ENCODE data around the gene CEP57L1.

The CEP57L1 gene

GRCh38 chr6:109050447-109051102, 44.7 kb upstream of the CEP57L1 start:
- Histone ChIP-seq H3K4me1 (ENCODE audit: control insufficient read depth, insufficient read depth, low read depth, low read length) (no peaks in the 10 kb centered on the region), H2AK5ac (ENCODE audit: low read length, severe bottlenecking) (no peak overlapping the region), H3K23ac (ENCODE audit: low read length in 2 of 2) (no peak overlapping the region), H3K9me3 (ENCODE audit: control insufficient read depth, low read length) (no peaks in the 10 kb centered on the region), H3K27ac (ENCODE audit: low read length, poor library complexity, severe bottlenecking) (no peak overlapping the region), H3K4ac (ENCODE audit: low read depth in 1 of 2, low read length in 2 of 2) (no peak overlapping the region), H3K36me3 (ENCODE audit: control insufficient read depth in 1 of 2, insufficient read depth in 2 of 2, low read depth in 1 of 2, low read length in 2 of 2) (peaks cover 0 to 5% of the 10 kb centered on the region in 2 experiments), H4K8ac (ENCODE audit: low read length) (no peak overlapping the region), H3K14ac (ENCODE audit: low read length in 2 of 2) (no peak overlapping the region), H4K91ac (ENCODE audit: low read length) (no peak overlapping the region), H2BK15ac (ENCODE audit: low read depth, poor library complexity, severe bottlenecking) (no peak overlapping the region), H3K9ac (ENCODE audit: low read length) (no peak overlapping the region), H2BK5ac (ENCODE audit: low read depth, low read length, poor library complexity, severe bottlenecking) (no peak overlapping the region), H2BK12ac (ENCODE audit: low read length in 2 of 2) (no peak overlapping the region), H2AFZ (ENCODE audit: low read depth, low read length) (no peak overlapping the region), H3K79me1 (replicated peaks; ENCODE audit: low read length, poor library complexity, severe bottlenecking) (peaks cover 16% of the 10 kb centered on the region), H3K27me3 (ENCODE audit: control insufficient read depth in 1 of 2, insufficient read depth in 1 of 2, low read length in 2 of 2) (no peaks in the 10 kb centered on the region), H3K18ac (ENCODE audit: low read depth in 1 of 2, low read length in 2 of 2) (no peak overlapping the region), H2BK120ac (ENCODE audit: low read depth, low read length) (no peak overlapping the region), H3K4me2 (ENCODE audit: low read length, poor library complexity, severe bottlenecking) (no peak overlapping the region), H3K4me3 (ENCODE audit: insufficient read depth in 1 of 2, low read depth in 1 of 2, low read length in 2 of 2) (no peak overlapping the region)
- 100% methylated on average over 1 of the region's 1 CpG for WGBS
- DNase-seq, result no peak

GRCh38 chr6:109051301-109052017, 43.8 kb upstream of the CEP57L1 start:
- Histone ChIP-seq H3K27me3 (ENCODE audit: control insufficient read depth in 1 of 2, insufficient read depth in 1 of 2, low read length in 2 of 2) (no peaks in the 10 kb centered on the region), H4K91ac (ENCODE audit: low read length) (no peak overlapping the region), H3K4ac (ENCODE audit: low read depth in 1 of 2, low read length in 2 of 2) (no peak overlapping the region), H3K4me3 (ENCODE audit: insufficient read depth in 1 of 2, low read depth in 1 of 2, low read length in 2 of 2) (no peak overlapping the region), H2AFZ (ENCODE audit: low read depth, low read length) (no peak overlapping the region), H3K4me1 (ENCODE audit: control insufficient read depth, insufficient read depth, low read depth, low read length) (peaks cover 2% of the 10 kb centered on the region), H2BK15ac (ENCODE audit: low read depth, poor library complexity, severe bottlenecking) (no peak overlapping the region), H3K79me1 (replicated peaks; ENCODE audit: low read length, poor library complexity, severe bottlenecking) (peaks cover 18% of the 10 kb centered on the region), H2BK5ac (ENCODE audit: low read depth, low read length, poor library complexity, severe bottlenecking) (no peak overlapping the region), H3K9me3 (ENCODE audit: control insufficient read depth, low read length) (no peaks in the 10 kb centered on the region), H3K18ac (ENCODE audit: low read depth in 1 of 2, low read length in 2 of 2) (no peak overlapping the region), H4K8ac (ENCODE audit: low read length) (no peak overlapping the region), H3K9ac (ENCODE audit: low read length) (no peak overlapping the region), H3K27ac (ENCODE audit: low read length, poor library complexity, severe bottlenecking) (no peak overlapping the region), H3K4me2 (ENCODE audit: low read length, poor library complexity, severe bottlenecking) (no peak overlapping the region), H2BK12ac (ENCODE audit: low read length in 2 of 2) (no peak overlapping the region), H3K36me3 (ENCODE audit: control insufficient read depth in 1 of 2, insufficient read depth in 2 of 2, low read depth in 1 of 2, low read length in 2 of 2) (peaks cover 0 to 5% of the 10 kb centered on the region in 2 experiments), H3K23ac (ENCODE audit: low read length in 2 of 2) (no peak overlapping the region), H3K14ac (ENCODE audit: low read length in 2 of 2) (no peak overlapping the region), H2AK5ac (ENCODE audit: low read length, severe bottlenecking) (no peak overlapping the region), H2BK120ac (ENCODE audit: low read depth, low read length) (no peak overlapping the region)
- WGBS, result 59% methylated on average over 1 of the region's 1 CpG
- no peak for DNase-seq

- Histone ChIP-seq H3K14ac (ENCODE audit: low read length in 2 of 2) (no peak overlapping the region), H3K23ac (ENCODE audit: low read length in 2 of 2) (no peak overlapping the region), H2BK15ac (ENCODE audit: low read depth, poor library complexity, severe bottlenecking) (no peak overlapping the region), H2BK5ac (ENCODE audit: low read depth, low read length, poor library complexity, severe bottlenecking) (no peak overlapping the region), H2BK120ac (ENCODE audit: low read depth, low read length) (no peak overlapping the region), H3K36me3 (ENCODE audit: control insufficient read depth in 1 of 2, insufficient read depth in 2 of 2, low read depth in 1 of 2, low read length in 2 of 2) (peaks cover 0 to 5% of the 10 kb centered on the region in 2 experiments), H3K4me3 (ENCODE audit: insufficient read depth in 1 of 2, low read depth in 1 of 2, low read length in 2 of 2) (no peak overlapping the region), H2AFZ (ENCODE audit: low read depth, low read length) (no peak overlapping the region), H4K8ac (ENCODE audit: low read length) (no peak overlapping the region), H3K4ac (ENCODE audit: low read depth in 1 of 2, low read length in 2 of 2) (no peak overlapping the region), H3K27me3 (ENCODE audit: control insufficient read depth in 1 of 2, insufficient read depth in 1 of 2, low read length in 2 of 2) (no peaks in the 10 kb centered on the region), H3K27ac (ENCODE audit: low read length, poor library complexity, severe bottlenecking) (no peak overlapping the region), H2BK12ac (ENCODE audit: low read length in 2 of 2) (no peak overlapping the region), H3K4me2 (ENCODE audit: low read length, poor library complexity, severe bottlenecking) (no peak overlapping the region), H3K4me1 (ENCODE audit: control insufficient read depth, insufficient read depth, low read depth, low read length) (peaks cover 2% of the 10 kb centered on the region), H3K9ac (ENCODE audit: low read length) (no peak overlapping the region), H4K91ac (ENCODE audit: low read length) (no peak overlapping the region), H2AK5ac (ENCODE audit: low read length, severe bottlenecking) (no peak overlapping the region), H3K18ac (ENCODE audit: low read depth in 1 of 2, low read length in 2 of 2) (no peak overlapping the region), H3K9me3 (ENCODE audit: control insufficient read depth, low read length) (no peaks in the 10 kb centered on the region), H3K79me1 (replicated peaks; ENCODE audit: low read length, poor library complexity, severe bottlenecking) (peaks cover 19% of the 10 kb centered on the region)
- no peak for DNase-seq
Measured at GRCh38 chr6:109052018-109052651, 43.2 kb upstream of the CEP57L1 start.

- Histone ChIP-seq H3K9ac (ENCODE audit: low read length) (no peak overlapping the region), H3K27me3 (ENCODE audit: control insufficient read depth in 1 of 2, insufficient read depth in 1 of 2, low read length in 2 of 2) (no peaks in the 10 kb centered on the region), H3K14ac (ENCODE audit: low read length in 2 of 2) (no peak overlapping the region), H4K91ac (ENCODE audit: low read length) (no peak overlapping the region), H3K4me3 (ENCODE audit: insufficient read depth in 1 of 2, low read depth in 1 of 2, low read length in 2 of 2) (no peak overlapping the region), H2AFZ (ENCODE audit: low read depth, low read length) (no peak overlapping the region), H2BK15ac (ENCODE audit: low read depth, poor library complexity, severe bottlenecking) (no peak overlapping the region), H3K4me2 (ENCODE audit: low read length, poor library complexity, severe bottlenecking) (no peak overlapping the region), H3K36me3 (ENCODE audit: control insufficient read depth in 1 of 2, insufficient read depth in 2 of 2, low read depth in 1 of 2, low read length in 2 of 2) (peaks cover 0 to 5% of the 10 kb centered on the region in 2 experiments), H2AK5ac (ENCODE audit: low read length, severe bottlenecking) (no peak overlapping the region), H3K18ac (ENCODE audit: low read depth in 1 of 2, low read length in 2 of 2) (no peak overlapping the region), H2BK12ac (ENCODE audit: low read length in 2 of 2) (no peak overlapping the region), H2BK120ac (ENCODE audit: low read depth, low read length) (no peak overlapping the region), H2BK5ac (ENCODE audit: low read depth, low read length, poor library complexity, severe bottlenecking) (no peak overlapping the region), H4K8ac (ENCODE audit: low read length) (no peak overlapping the region), H3K27ac (ENCODE audit: low read length, poor library complexity, severe bottlenecking) (no peak overlapping the region), H3K23ac (ENCODE audit: low read length in 2 of 2) (no peak overlapping the region), H3K4me1 (ENCODE audit: control insufficient read depth, insufficient read depth, low read depth, low read length) (peaks cover 2% of the 10 kb centered on the region), H3K9me3 (ENCODE audit: control insufficient read depth, low read length) (no peaks in the 10 kb centered on the region), H3K4ac (ENCODE audit: low read depth in 1 of 2, low read length in 2 of 2) (no peak overlapping the region), H3K79me1 (replicated peaks; ENCODE audit: low read length, poor library complexity, severe bottlenecking) (peaks cover 19% of the 10 kb centered on the region)
- 92% methylated on average over 3 of the region's 4 CpGs for WGBS
- no peak for DNase-seq
Measured at GRCh38 chr6:109052852-109053251, 42.5 kb upstream of the CEP57L1 start.
